RPMI8226 (cell line): ENCODE measurements around the gene DACH1.
"Not testable (repeated sequence)": the region's sequence is repeated elsewhere in the genome, so short reads cannot be mapped to it uniquely, and the experiment has no call there.

Experiments used
- DNase-seq: peaks from one replicate; pipeline ENCODE4 v3.0.0-alpha.2; 2015

DACH1 gene

GRCh38 chr13:71827241-71827640 lies 39.8 kb downstream of the DACH1 start:
- no peak for DNase-seq

- DNase-seq: no peak
Observed at GRCh38 chr13:71820699-71821098, 46.3 kb downstream of the DACH1 start.

- no peak for DNase-seq
Observed at GRCh38 chr13:71817335-71817734, 49.7 kb downstream of the DACH1 start.

GRCh38 chr13:71814806-71815360 lies 52.1 kb downstream of the DACH1 start:
- no peak for DNase-seq

- DNase-seq: no peak
Observed at GRCh38 chr13:71813187-71813586, 53.8 kb downstream of the DACH1 start.

GRCh38 chr13:71811344-71811743 lies 55.7 kb downstream of the DACH1 start:
- no peak for DNase-seq

- no peak for DNase-seq
Observed at GRCh38 chr13:71808708-71809107, 58.3 kb downstream of the DACH1 start.

GRCh38 chr13:71806886-71807285 lies 60.1 kb downstream of the DACH1 start:
- no peak for DNase-seq

- DNase-seq: no peak
Observed at GRCh38 chr13:71803066-71803465, 63.9 kb downstream of the DACH1 start.

GRCh38 chr13:71801781-71802180 lies 65.2 kb downstream of the DACH1 start:
- no peak for DNase-seq

GRCh38 chr13:71801165-71801760 lies 65.7 kb downstream of the DACH1 start:
- DNase-seq: no peak

- DNase-seq: no peak
Observed at GRCh38 chr13:71799324-71799723, 67.7 kb downstream of the DACH1 start.

- no peak for DNase-seq
Observed at GRCh38 chr13:71798707-71799106, 68.3 kb downstream of the DACH1 start.

GRCh38 chr13:71797517-71797916 lies 69.5 kb downstream of the DACH1 start:
- no peak for DNase-seq

- DNase-seq: no peak
Observed at GRCh38 chr13:71789693-71790329, 77.2 kb downstream of the DACH1 start.

- DNase-seq: no peak
Observed at GRCh38 chr13:71789037-71789436, 78.0 kb downstream of the DACH1 start.

- no peak for DNase-seq
Observed at GRCh38 chr13:71787414-71787813, 79.6 kb downstream of the DACH1 start.

- DNase-seq: no peak
Observed at GRCh38 chr13:71786875-71787274, 80.1 kb downstream of the DACH1 start.

GRCh38 chr13:71785361-71785760 lies 81.6 kb downstream of the DACH1 start:
- no peak for DNase-seq

GRCh38 chr13:71780546-71780945 lies 86.5 kb downstream of the DACH1 start:
- DNase-seq: no peak

GRCh38 chr13:71778998-71779397 lies 88.0 kb downstream of the DACH1 start:
- not testable (repeated sequence) for DNase-seq

GRCh38 chr13:71775966-71776365 lies 91.0 kb downstream of the DACH1 start:
- DNase-seq: no peak

GRCh38 chr13:71774863-71775262 lies 92.1 kb downstream of the DACH1 start:
- DNase-seq: no peak

- no peak for DNase-seq
Observed at GRCh38 chr13:71773531-71773930, 93.5 kb downstream of the DACH1 start.

GRCh38 chr13:71772361-71772760 lies 94.6 kb downstream of the DACH1 start:
- DNase-seq: no peak
